NCI-H2107 treated with DMSO at 0.1 percent for 48 hours (cell line): ENCODE results near the gene C9orf72.

ENCODE experiments used
- DNase-seq: peaks from one replicate; lab custom pipeline; 2025; ENCODE audit not compliant: unreplicated experiment; lab: John Stamatoyannopoulos, UW

The C9orf72 gene

DNA sequence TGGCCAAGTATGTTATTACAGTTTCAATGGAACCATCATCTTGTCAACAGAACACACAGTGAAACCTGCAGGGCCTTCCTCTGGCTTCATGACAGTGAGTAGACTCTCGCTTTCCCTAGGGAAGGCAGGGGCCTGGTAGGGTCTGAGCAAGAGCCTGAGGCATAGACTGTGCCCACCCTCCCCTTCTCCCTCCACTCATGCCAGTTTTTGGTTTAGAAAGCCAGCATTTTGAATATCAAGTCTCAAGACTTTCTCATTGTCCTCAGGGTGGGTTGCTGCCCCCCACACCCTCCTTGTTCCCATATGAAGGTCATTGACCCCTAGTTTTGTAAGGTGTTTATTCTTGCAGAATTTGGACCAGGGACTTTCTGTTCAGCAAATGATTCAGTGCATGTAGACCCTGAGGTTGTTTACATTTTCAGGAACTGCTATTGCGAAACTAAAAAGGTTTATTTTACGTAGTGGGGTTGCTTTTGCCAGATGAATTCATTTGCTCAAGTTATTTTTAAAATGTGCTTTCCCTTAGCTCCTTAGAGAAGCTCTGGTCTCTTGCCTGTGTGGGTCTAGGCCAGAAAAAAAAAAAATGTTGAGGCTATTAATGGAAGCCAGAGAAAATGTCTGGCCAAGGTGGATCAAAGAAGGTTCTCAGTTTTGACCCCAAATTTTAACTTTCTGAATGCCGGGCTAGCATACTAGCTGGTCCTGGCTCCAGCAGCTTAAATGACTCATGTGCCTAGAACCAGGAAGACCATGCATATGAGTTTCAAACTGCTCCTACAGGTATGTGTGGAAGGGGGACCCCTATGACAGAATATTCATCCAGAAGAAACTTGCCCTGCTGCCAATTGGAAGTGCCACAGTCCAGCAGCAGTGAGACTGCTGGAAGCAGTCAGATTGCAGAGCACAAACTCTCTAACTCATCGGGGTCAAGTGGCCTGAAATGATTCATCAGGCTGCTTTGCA is 33.5 kb downstream of the C9orf72 start:
- DNase-seq, result no peak

DNA sequence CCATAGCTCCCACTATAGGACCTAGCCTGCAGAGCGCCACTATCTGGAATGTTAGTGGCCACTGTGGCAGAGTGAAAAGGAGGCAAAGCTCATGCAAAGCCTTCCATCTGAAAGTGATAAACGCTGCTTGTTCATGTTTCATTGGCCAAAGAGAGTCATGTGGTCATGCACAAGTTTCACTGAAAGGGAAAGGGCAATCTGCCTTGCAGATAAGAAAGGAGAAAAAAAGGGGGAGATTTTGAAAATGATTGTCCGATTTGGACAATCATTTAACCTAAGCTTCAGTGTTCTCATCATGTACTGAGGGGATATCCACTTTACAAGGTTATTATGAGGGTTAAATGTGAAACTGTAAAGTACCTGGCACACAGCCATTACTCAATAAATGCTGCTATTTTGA is 34.6 kb downstream of the C9orf72 start:
- no peak for DNase-seq

DNA sequence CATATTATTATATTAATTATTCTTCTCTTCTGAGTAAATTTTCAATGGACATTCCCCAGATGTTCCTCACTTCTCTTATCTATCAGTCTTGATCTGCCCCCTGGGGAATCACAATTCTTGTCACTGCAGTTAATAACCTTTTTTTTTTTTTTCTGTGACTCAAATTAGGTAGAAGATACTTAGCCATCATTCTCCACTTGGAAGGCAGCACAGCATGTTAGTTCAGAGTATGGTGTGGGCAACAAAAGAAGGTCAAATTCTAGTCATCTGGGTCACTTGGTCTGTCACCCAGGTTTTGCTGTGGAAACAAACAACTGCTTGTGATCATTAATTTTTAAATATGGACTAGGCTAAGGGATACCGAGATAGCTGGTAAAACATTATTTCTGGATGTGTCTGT is 35.5 kb downstream of the C9orf72 start:
- no peak for DNase-seq

DNA sequence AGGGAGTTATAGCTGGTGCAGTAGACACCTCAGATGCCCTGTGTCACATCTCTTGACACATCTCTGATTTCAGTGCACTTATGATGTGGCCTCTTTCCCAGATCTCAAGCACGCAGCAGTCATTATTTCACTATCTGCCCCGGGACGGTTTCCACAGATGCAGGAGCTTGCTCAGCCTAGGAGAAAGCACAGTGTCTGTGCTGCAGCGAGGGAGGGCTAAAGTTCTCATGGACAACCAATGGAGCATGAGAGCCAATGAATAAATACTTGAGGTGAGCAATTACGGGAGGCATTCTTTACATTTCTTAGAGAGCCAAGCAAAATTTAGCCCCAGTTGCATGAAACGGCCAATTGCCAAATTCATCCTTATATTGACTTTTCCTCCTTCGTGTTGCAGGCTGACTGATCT is 36.2 kb downstream of the C9orf72 start:
- no peak for DNase-seq

DNA sequence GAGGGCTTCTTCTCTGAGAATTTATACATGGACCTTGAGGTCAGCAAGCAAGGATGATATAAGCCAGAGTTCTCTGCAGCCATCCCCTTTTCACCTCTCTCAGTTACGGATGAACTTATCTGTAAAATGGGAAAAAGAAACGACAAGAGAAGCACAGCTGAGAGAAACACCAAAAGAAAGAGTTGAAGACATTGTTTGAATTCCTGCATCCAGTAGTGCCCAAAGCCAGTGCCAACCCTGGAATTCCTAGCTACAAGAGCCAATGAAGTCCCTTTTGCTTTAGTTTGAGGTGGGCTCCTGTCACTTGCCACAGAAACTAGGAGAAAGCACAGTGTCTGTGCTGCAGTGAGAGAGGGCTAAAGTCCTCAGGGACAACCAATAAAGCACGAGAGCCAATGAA is 37.1 kb downstream of the C9orf72 start:
- no peak for DNase-seq

DNA sequence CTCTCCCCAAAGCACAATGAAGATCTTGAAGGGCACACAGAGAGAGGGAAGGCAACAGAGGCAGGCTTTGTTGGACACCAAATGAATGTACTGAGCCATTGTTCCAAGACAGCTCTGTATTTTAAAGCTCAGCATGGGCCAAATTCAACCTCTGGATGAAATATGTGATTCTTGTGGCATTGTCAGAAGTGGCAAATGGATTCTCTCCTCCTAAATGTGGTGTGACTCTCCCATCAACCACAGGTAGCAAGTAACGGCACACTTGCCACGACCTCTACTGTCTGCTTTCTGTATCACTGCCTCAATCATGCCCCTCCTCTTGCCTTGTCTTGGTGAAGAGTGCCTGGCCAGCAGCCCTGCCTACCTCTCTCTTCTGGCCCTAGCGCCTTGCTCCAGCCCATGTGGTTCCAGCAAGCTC is 37.6 kb downstream of the C9orf72 start:
- DNase-seq, result no peak

DNA sequence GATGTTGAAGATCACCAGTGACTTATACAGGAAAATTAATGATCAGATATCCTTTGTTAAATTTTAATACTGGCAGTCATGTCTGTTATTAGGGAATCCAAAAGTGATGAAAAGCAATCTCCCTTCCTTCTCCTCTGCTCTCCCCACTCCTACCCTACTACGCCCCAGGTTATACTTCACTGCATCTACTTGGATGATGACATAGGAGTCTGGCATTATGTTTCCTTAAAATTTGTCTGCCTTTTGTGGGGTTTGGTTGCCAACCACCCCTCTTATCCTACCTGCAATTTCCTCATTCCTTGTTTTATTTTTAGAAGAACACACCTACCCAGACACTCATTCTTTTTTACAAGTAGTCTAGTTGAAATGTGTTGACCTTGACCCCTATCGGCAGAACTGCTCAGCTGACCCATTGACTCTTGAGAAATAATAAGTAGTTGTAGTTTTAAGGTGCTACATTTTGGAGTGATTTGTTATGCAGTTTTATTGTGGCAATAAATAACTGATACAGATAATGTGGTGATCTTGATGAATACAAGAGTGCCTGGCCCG is 38.5 kb downstream of the C9orf72 start:
- DNase-seq, result no peak

DNA sequence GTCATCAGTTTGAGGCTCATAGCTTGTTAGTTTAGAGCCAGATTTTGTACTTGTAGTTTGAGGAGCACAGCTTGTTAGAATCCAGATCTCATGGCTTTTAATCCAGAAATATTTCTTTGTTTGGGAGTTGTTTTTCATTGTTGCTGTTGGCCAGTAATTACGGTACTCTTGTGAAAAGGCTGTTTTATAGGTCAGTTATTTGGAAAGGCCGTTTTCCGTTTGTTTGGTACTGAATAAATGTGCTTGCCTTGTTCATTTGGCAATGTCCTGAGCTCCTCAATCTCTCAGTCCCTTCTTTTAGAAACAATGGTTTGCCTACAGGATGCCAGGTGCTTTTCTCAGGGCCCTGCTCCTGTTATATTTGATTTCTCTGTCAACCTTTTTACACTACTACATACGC is 39.1 kb downstream of the C9orf72 start:
- no peak for DNase-seq

DNA sequence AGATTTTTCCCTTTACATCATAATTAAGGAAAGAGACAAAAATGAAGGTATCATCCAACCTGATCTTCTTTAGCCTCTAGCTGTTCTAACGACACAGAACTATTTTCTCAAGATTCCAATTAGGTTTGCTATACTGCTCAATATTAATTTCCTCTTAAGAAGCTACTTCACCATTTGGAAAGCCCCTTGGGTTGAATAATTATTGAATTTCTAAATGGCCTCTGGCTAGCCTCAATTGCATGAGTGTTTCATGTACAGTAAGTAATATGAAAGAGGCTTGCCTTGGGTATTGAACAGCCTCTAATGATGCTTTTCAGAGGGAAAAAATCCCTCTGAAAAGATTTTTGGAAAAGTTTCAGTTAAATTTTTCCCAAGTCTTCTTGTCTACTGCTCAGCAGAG is 40.0 kb downstream of the C9orf72 start:
- DNase-seq, result no peak

DNA sequence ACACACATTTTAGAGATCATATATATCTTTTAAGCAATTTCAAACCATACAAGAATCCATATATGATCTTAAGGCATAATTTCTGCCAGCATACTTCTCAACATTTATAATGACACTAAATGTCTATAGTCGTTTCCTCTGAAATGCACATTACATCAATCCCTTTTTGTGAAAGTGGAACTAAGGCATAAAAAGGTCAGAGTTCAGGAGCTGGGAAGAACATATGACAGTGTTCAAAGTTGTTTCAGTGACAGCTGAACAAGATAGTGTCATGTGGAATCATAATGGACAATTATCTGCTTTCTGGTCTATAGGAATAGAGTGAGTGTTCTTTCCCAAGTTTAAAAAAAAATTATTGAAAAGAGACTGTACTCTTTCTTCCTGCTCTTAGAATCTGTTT is 41.2 kb downstream of the C9orf72 start:
- no peak for DNase-seq

DNA sequence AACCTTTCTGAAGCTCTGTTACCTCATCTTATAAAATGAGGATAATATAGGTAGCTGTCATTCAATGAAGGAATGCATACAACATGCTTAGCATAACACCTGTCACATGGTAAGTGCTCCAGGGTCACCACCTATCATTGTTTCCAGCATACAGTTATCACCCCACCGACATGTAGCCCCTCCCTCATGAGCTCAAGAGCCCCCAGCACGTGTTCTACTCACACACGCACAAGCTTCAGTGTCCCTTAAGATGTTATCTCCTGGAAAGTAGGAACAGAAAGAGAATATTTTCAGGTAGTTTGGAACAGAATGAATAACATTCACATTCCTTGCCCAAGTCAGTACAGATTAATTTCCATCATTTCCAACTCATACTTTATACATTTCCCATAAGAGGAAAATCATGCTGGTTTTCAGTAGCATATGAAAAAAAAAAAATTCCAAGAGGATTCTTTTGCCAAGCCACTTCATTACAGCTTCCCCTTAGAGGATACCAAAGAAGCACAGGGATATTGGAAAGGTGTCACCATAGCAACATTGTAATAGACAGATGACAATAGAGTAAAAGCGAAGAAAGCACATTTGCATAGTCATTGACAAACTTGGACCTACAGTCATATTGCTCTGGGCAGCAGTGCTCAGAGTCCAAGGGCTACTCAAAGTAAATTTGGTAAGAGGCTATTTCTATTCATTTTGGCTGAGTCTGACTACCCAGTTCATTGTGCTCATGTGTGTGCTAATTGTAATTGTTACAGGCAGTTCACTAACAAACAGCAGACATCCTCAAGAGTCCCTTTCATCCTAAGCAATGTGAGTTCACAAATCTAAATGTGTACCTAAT is 42.1 kb downstream of the C9orf72 start:
- no peak for DNase-seq

DNA sequence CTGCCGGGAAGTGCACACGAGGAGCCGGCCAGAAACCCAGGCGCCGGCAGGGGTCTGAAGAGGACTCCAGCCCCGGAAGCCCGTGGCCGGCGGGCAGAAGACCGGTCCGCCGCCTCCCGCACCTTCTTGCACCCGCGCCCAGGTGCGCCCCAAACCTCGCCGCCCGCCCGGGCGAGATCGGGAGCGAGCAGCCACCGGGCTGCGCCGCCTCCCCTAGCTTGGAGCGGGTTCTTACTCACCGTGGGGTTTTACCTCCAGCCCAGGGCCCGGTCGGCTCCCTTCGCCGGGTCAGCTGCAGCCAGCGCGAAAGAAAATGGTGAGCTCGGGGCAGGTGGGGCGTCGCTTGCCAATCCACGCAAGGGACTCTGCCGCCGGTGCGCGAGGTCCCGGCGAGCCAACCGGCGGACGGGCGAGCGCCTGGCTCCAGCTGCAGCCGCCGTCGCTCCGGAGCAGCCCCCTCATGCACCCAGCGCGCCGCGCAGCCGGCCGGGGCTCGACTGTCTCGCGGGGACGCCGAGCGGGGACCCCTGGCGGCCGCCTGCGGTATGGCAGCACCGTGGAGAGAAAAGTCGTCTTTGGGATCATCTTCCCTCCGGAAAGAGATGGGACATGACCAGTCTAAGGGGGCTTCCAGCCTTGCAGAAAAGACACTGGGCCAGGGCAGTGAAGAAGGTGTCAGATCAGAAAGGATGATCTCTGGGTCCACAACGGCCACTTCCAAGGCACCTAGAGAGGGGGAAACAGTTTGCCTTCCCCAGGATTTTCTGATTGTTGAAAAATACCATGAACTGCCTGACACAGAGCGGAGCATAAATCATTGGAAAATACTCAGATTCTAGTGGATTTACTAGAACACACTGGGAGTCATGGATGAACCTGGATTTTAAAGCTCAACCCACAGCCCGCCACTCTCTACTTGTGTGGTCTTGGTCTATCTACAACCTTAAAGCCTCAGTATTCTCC is 43.7 kb downstream of the C9orf72 start, which contains the start of gene MOB3B:
Gene MOB3B (minus strand): TSS at position 499 of the 963 bp plus-strand sequence. CDS start 74,264 bp downstream, outside the sequence.
- DNase-seq, result peak; percentile 13

DNA sequence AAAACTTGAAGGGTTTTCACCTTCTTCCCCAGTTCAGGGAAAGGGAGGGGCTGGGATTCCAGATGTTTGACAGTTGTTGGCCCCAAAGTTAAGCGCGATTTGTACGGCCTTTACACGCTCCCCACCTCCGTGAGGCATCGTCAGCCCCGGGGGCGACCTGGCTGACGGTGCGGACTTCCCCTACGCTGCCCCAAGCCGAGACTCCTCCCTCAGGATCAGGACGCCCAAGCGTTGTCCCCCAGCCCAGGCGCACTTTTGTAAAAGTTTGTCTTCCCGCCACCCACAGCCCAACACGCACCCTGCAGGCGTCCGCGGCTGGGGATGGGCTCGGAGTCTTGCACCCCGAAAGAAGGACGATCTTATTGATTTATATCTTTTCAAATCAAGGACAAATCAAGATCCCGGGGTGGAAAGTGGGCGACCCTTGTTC is 44.4 kb downstream of the C9orf72 start:
- DNase-seq, result no peak

DNA sequence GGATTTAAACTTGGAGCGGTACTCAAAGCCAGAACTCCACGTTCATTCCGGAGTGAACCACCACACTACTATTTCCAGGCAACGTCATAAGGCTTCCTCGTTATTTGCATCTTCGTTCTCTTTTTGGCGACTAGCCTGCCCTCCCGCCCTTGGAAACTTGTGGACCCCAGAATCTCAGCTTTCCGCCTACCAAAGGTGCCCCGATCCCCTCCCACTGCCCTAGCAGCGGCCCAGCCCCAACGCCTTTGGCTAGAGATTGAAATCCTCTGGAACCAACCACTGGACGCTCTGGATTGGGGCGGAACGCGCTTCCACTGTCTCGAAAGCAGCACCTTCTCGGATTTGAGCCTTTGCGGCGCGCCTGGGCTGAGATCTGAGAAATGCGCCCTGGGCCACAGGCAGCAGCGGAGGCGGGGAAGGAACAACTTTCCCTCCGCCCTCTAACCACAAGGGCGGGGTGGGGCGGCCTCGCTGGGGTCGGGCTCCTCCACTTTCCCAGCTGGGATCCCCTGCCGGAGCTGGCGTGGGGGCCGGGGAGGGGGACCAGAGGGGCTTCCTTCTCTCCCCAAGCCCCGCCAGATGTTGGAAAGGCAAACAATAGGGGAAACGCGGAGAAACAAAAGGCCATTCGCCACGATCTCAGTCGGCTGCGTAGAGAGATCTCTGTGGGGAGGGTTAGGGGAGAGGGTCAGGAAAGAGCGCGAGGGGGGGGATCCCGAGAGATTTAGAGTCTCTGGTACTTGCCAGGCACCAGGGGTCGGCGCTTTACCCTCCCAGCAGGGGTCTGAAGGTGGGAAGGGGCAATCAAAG is 45.0 kb downstream of the C9orf72 start:
- DNase-seq, result no peak

DNA sequence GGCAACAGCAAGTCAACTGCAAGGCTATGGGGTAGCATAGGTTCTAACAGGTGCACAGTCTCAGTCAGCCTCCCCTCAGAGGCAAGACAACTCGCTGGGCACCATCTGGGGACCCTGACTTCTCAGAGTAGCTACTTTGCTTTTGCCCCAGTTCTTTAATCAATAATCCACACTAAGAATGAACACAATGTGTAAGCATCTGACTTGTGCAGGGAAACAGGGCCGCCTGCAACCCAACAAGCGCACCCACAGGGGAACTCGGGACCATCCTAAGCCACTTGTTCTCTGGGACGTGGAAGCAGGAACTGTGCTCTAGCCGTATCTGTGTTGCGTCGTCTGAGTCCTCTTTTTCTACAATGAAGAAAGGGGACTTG is 45.6 kb downstream of the C9orf72 start:
- no peak for DNase-seq

DNA sequence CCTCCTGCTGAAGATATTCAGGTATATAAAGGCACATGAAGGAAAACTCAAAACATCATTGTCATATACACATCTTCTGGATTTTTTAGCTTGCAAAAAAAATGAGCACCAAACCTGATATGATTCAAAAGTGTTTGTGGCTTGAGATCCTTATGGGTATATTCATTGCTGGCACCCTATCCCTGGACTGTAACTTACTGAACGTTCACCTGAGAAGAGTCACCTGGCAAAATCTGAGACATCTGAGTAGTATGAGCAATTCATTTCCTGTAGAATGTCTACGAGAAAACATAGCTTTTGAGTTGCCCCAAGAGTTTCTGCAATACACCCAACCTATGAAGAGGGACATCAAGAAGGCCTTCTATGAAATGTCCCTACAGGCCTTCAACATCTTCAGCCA is 49.0 kb downstream of the C9orf72 start, which contains the start of gene IFNK:
Gene IFNK (plus strand): TSS at position 55 of the 400 bp plus-strand sequence. CDS start 47 bp downstream, at position 102.
- DNase-seq, result no peak

DNA sequence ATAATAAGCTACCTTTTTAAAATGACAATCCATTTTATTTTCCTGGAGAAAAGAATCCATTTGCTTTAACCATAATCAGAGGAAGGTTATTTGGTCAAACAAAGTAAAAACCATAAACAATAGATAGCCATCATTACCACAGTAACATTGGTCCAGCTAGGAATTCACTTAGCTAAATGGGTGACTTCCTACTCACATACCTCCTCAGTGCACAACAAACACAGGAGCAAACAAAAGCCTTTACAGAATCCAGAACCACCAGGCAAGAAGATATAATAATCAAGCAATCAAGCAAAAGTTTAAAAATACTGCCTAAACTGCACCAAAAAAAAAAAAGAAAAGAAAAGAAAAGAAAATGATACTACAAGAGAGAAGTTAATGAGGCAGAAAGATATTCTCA is 50.1 kb downstream of the C9orf72 start:
- DNase-seq, result no peak

DNA sequence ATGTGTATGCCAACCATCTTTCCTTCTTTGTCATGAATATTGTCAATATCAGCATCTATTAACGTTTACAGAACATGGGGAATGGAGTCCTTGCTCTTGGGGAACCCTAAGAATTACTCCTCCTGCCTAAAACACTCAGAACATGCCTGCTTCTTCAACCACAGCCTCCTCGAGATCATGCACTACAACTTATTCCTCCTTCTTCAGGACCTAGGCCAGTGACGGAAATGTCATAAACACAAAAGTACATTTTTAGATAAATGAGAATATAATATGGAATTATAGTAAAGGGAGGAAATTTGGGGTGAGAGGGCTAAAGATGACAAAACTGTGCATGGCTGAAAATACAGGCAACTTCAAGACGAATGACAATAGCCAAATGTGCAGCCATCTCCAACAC is 52.3 kb downstream of the C9orf72 start:
- DNase-seq, result no peak
